Fibroblast of the conjunctiva (primary cell): Measurements from ENCODE around the gene PTPRC.
A peak's percentile ranks its signal among the peaks of the same experiment; 100 is the strongest.

Source experiments
- DNase-seq: peaks from one replicate; pipeline ENCODE4 v3.0.0-alpha.2; 2010; ENCODE audit warnings: low read depth

The PTPRC gene

GRCh38 chr1:198643808-198644207 is 5.0 kb downstream of the PTPRC start:
- DNase-seq = no peak

- DNase-seq = no peak
Measured at GRCh38 chr1:198647055-198647454, 8.2 kb downstream of the PTPRC start.

- no peak for DNase-seq
Measured at GRCh38 chr1:198648592-198648991, 9.8 kb downstream of the PTPRC start.

GRCh38 chr1:198649232-198649967 is 10.6 kb downstream of the PTPRC start:
- no peak for DNase-seq

- DNase-seq = no peak
Measured at GRCh38 chr1:198649968-198650338, 11.1 kb downstream of the PTPRC start.

- no peak for DNase-seq
Measured at GRCh38 chr1:198650506-198650905, 11.7 kb downstream of the PTPRC start.

- no peak for DNase-seq
Measured at GRCh38 chr1:198651650-198652400, 13.0 kb downstream of the PTPRC start.

GRCh38 chr1:198653808-198654413 is 15.1 kb downstream of the PTPRC start:
- DNase-seq = no peak

GRCh38 chr1:198655459-198656121 is 16.8 kb downstream of the PTPRC start:
- no peak for DNase-seq

- no peak for DNase-seq
Measured at GRCh38 chr1:198656500-198656932, 17.7 kb downstream of the PTPRC start.

- DNase-seq = peak; percentile 81
Measured at GRCh38 chr1:198657550-198658064, 18.8 kb downstream of the PTPRC start.

- DNase-seq = no peak
Measured at GRCh38 chr1:198660341-198661261, 21.8 kb downstream of the PTPRC start.

- no peak for DNase-seq
Measured at GRCh38 chr1:198662821-198663220, 24.0 kb downstream of the PTPRC start.

GRCh38 chr1:198664068-198664788 is 25.4 kb downstream of the PTPRC start:
- DNase-seq = no peak

GRCh38 chr1:198667186-198667585 is 28.3 kb downstream of the PTPRC start:
- no peak for DNase-seq

- DNase-seq = no peak
Measured at GRCh38 chr1:198667807-198668206, 29.0 kb downstream of the PTPRC start.

GRCh38 chr1:198669023-198669698 is 30.3 kb downstream of the PTPRC start:
- DNase-seq = peak; percentile 65

GRCh38 chr1:198669771-198670170 is 30.9 kb downstream of the PTPRC start:
- DNase-seq = no peak

GRCh38 chr1:198671136-198671535 is 32.3 kb downstream of the PTPRC start:
- no peak for DNase-seq

GRCh38 chr1:198672124-198672523 is 33.3 kb downstream of the PTPRC start:
- no peak for DNase-seq
